H9 (cell line): Measurements from ENCODE around the gene METTL23. TPM values are rescaled to one million over a fixed set of nuclear protein-coding genes. Genes with fewer than 3 reads are reported as not detected.
A peak's percentile ranks its signal among the peaks of the same experiment; 100 is the strongest.

ENCODE experiments used
- DNase-seq: peaks from one replicate; pipeline ENCODE4 v3.0.0-alpha.2; 2017
- H2AFZ ChIP-seq: one replicate; pipeline ENCODE4 v1.6.1; 2013; ENCODE audit warnings: mild to moderate bottlenecking, low read length, control low read depth, moderate library complexity
- H2AK5ac ChIP-seq: 2 replicates; pipeline ENCODE4 v1.6.1; 2013; ENCODE audit warnings: low read length, control low read depth, mixed read lengths; ENCODE audit not compliant: insufficient read length
- H2BK120ac ChIP-seq: one replicate; pipeline ENCODE4 v1.6.1; 2013; ENCODE audit warnings: low read depth, mild to moderate bottlenecking, low read length, control low read depth, inconsistent platforms; ENCODE audit not compliant: poor library complexity, severe bottlenecking
- H2BK12ac ChIP-seq: 2 replicates; pipeline ENCODE4 v1.6.1; 2013; ENCODE audit warnings: low read length, control low read depth, mixed read lengths, low read depth; ENCODE audit not compliant: insufficient read length
- H2BK15ac ChIP-seq: 2 replicates; pipeline ENCODE4 v1.6.1; 2013; ENCODE audit warnings: low read depth, low read length, control low read depth
- H2BK20ac ChIP-seq: one replicate; pipeline ENCODE4 v1.6.1; 2013; ENCODE audit warnings: low read depth, mild to moderate bottlenecking, low read length, control low read depth, inconsistent platforms; ENCODE audit not compliant: poor library complexity, severe bottlenecking
- H2BK5ac ChIP-seq: 2 replicates; pipeline ENCODE4 v1.6.1; 2013; ENCODE audit warnings: low read length, control low read depth, mixed read lengths; ENCODE audit not compliant: insufficient read length
- H3K14ac ChIP-seq: 2 replicates; pipeline ENCODE4 v1.6.1; 2013; ENCODE audit warnings: low read length, control low read depth; ENCODE audit not compliant: insufficient read depth
- H3K18ac ChIP-seq: 2 replicates; pipeline ENCODE4 v1.6.1; 2013; ENCODE audit warnings: low read depth, mild to moderate bottlenecking, mixed read lengths, low read length, control low read depth; ENCODE audit not compliant: insufficient read length
- H3K23ac ChIP-seq: 2 replicates; pipeline ENCODE4 v1.6.1; 2013; ENCODE audit warnings: low read length, control low read depth, mixed read lengths, low read depth; ENCODE audit not compliant: insufficient read length
- H3K23me2 ChIP-seq: 2 replicates; pipeline ENCODE4 v1.6.1; 2013; ENCODE audit warnings: low read depth, mild to moderate bottlenecking, mixed read lengths, low read length, control low read depth; ENCODE audit not compliant: insufficient read length, poor library complexity, severe bottlenecking
- H3K27ac ChIP-seq: 2 replicates; pipeline ENCODE4 v1.5.1; 2013; ENCODE audit warnings: low read length, control low read depth, mixed read lengths, low read depth; ENCODE audit not compliant: insufficient read length
- H3K27me3 ChIP-seq: 2 replicates; pipeline ENCODE4 v1.6.1; 2013; ENCODE audit warnings: low read length, control low read depth, inconsistent platforms; ENCODE audit not compliant: insufficient read depth
- H3K4ac ChIP-seq: 2 replicates; pipeline ENCODE4 v1.6.1; 2013; ENCODE audit warnings: low read depth, mild to moderate bottlenecking, control low read depth, inconsistent platforms, low read length, moderate library complexity
- H3K4me1 ChIP-seq: 2 replicates; pipeline ENCODE4 v1.6.1; 2013; ENCODE audit warnings: low read length, control low read depth, inconsistent platforms; ENCODE audit not compliant: insufficient read depth
- H3K4me2 ChIP-seq: 2 replicates; pipeline ENCODE4 v1.6.1; 2013; ENCODE audit warnings: low read length, control low read depth, mixed read lengths; ENCODE audit not compliant: insufficient read length, insufficient read depth
- H3K56ac ChIP-seq: 2 replicates; pipeline ENCODE4 v1.6.1; 2013; ENCODE audit warnings: low read depth, mild to moderate bottlenecking, mixed read lengths, low read length, control low read depth; ENCODE audit not compliant: insufficient read length
- H3K79me1 ChIP-seq: 2 replicates; pipeline ENCODE4 v1.6.1; 2013; ENCODE audit warnings: low read depth, mild to moderate bottlenecking, moderate library complexity, low read length, control low read depth, inconsistent platforms; ENCODE audit not compliant: insufficient read depth, poor library complexity, severe bottlenecking
- H3K79me2 ChIP-seq: 2 replicates; pipeline ENCODE4 v1.6.1; 2013; ENCODE audit warnings: low read length, control low read depth, inconsistent platforms; ENCODE audit not compliant: insufficient read depth
- H3K9ac ChIP-seq: 2 replicates; pipeline ENCODE4 v1.6.1; 2013; ENCODE audit warnings: low read length, control low read depth, mixed read lengths; ENCODE audit not compliant: insufficient read length; ENCODE audit errors: extremely low read depth
- H3K9me3 ChIP-seq: one replicate; pipeline ENCODE4 v1.6.1; 2013; ENCODE audit warnings: low read depth, low read length, inconsistent platforms; ENCODE audit not compliant: control insufficient read depth
- H3T11ph ChIP-seq: one replicate; pipeline ENCODE4 v1.6.1; 2013; ENCODE audit warnings: mild to moderate bottlenecking, low read length, control low read depth, inconsistent platforms
- H4K20me1 ChIP-seq: one replicate; pipeline ENCODE4 v1.6.1; 2013; ENCODE audit not compliant: control insufficient read depth, insufficient read length, insufficient read depth
- H4K5ac ChIP-seq: 2 replicates; pipeline ENCODE4 v1.6.1; 2013; ENCODE audit warnings: low read depth, mild to moderate bottlenecking, mixed read lengths, low read length, control low read depth; ENCODE audit not compliant: insufficient read length
- H4K8ac ChIP-seq: replicated peaks from 2 replicates; pipeline ENCODE4 v1.6.1; 2013; ENCODE audit warnings: low read length, control low read depth, mixed read lengths, low read depth; ENCODE audit not compliant: insufficient read length
- H4K91ac ChIP-seq: 2 replicates; pipeline ENCODE4 v1.6.1; 2013; ENCODE audit warnings: low read depth, mild to moderate bottlenecking, moderate library complexity, mixed read lengths, low read length, control low read depth; ENCODE audit not compliant: insufficient read length
- H3K27ac Mint-ChIP-seq, 3 experiments: 2 replicates in 2 of 3; 3 replicates in 1 of 3; pipeline ENCODE4 v1.8.0; 2020 to 2021; ENCODE audit warnings: mixed read lengths in 3 of 3, mild to moderate bottlenecking in 1 of 3, moderate library complexity in 1 of 3
- H3K27me3 Mint-ChIP-seq: 2 replicates; pipeline ENCODE4 v1.8.0; 2021; ENCODE audit warnings: low read depth, mild to moderate bottlenecking, moderate library complexity, mixed read lengths
- H3K36me3 Mint-ChIP-seq, 3 experiments: 2 replicates in 2 of 3; 3 replicates in 1 of 3; pipeline ENCODE4 v1.8.0; 2020 to 2021; ENCODE audit warnings: low read depth in 3 of 3, mixed read lengths in 3 of 3; ENCODE audit not compliant: insufficient read depth in 1 of 3
- H3K4me1 Mint-ChIP-seq, 2 experiments: 2 replicates each; pipeline ENCODE4 v1.8.0; 2020; ENCODE audit warnings: mixed read lengths in 2 of 2
- H3K4me3 Mint-ChIP-seq, 2 experiments: 2 replicates in 1 of 2; 3 replicates in 1 of 2; pipeline ENCODE4 v1.8.0; 2020 to 2021; ENCODE audit warnings: mild to moderate bottlenecking in 2 of 2, mixed read lengths in 2 of 2, moderate library complexity in 1 of 2
- H3K9me3 Mint-ChIP-seq, 2 experiments: 2 replicates in 1 of 2; 3 replicates in 1 of 2; pipeline ENCODE4 v1.8.0; 2020; ENCODE audit warnings: mild to moderate bottlenecking in 2 of 2, mixed read lengths in 2 of 2, moderate library complexity in 1 of 2
- WGBS: extraction: QIAGEN DNeasy Blood & Tissue Kit; methylation state at CpG from one replicate; pipeline ENCODE4 v1.1.7; 2013; ENCODE audit warnings: missing lambda C conversion rate, low lambda C conversion rate, mixed read lengths; ENCODE audit not compliant: insufficient read length; ENCODE audit errors: extremely low coverage; 5-methylcytosine and 5-hydroxymethylcytosine counted together
- total RNA-seq: library from RNA; stranded (reverse); gene quantifications from 2 replicates; pipeline ENCODE4 v1.2.1, GENCODE V29; 2021
- TF ChIP-seq, protein P1 (sequence below): fragments of 200-600 bp; sonication (generic); conservative IDR thresholded peaks from 3 replicates; pipeline ENCODE4 v1.8.0; 2021; ENCODE audit warnings: antibody characterized with exemption, mild to moderate bottlenecking

METTL23 gene
- total RNA-seq, 1 experiment from 2014 or later = 29.9 TPM

DNA sequence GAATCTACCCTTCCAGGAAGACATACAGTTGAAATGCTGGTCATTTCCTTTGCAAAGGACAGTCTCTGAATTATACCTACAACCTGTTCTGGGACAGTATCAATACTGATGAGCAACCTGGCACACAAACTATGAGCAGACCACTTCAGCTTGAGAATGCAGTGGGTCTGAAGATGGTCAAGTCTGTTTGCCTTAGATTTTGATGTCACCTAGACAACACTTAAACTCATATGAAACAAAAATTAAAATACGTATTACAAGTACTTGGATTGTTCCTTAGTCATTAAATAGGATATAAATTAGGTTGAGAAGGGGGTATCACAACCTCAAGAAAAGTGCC lies 6.9 kb downstream of the METTL23 start:
- H3K27me3 Mint-ChIP-seq = peaks cover 2% of the 10 kb centered on the region
- Histone ChIP-seq H4K91ac (no peak overlapping the region), H2BK20ac (no peak overlapping the region), H2BK5ac (no peak overlapping the region), H2BK15ac (no peak overlapping the region), H3K9ac (no peak overlapping the region), H3K23me2 (no peaks in the 10 kb centered on the region), H3K9me3 (no peaks in the 10 kb centered on the region), H2AFZ (no peak overlapping the region), H3K27me3 (no peaks in the 10 kb centered on the region), H4K8ac (no peak overlapping the region), H2BK120ac (no peak overlapping the region), H3K56ac (no peak overlapping the region), H4K5ac (no peak overlapping the region), H3K27ac (no peak overlapping the region), H3T11ph (no peak overlapping the region), H3K79me2 (peaks cover 19% of the 10 kb centered on the region; the same call in 1 of the 2 replicates), H3K4me1 (no peaks in the 10 kb centered on the region), H3K23ac (no peak overlapping the region), H3K14ac (no peak overlapping the region), H3K18ac (no peak overlapping the region), H2AK5ac (no peak overlapping the region), H3K4me2 (peak overlapping the region; percentile 71), H3K79me1 (no peaks in the 10 kb centered on the region), H3K4ac (no peak overlapping the region), H4K20me1 (no peaks in the 10 kb centered on the region), H2BK12ac (no peak overlapping the region)
- peaks cover 3 to 7% of the 10 kb centered on the region in 2 experiments; a peak in 2 of 5 replicates for H3K9me3 Mint-ChIP-seq
- TF ChIP-seq, protein P1, sequence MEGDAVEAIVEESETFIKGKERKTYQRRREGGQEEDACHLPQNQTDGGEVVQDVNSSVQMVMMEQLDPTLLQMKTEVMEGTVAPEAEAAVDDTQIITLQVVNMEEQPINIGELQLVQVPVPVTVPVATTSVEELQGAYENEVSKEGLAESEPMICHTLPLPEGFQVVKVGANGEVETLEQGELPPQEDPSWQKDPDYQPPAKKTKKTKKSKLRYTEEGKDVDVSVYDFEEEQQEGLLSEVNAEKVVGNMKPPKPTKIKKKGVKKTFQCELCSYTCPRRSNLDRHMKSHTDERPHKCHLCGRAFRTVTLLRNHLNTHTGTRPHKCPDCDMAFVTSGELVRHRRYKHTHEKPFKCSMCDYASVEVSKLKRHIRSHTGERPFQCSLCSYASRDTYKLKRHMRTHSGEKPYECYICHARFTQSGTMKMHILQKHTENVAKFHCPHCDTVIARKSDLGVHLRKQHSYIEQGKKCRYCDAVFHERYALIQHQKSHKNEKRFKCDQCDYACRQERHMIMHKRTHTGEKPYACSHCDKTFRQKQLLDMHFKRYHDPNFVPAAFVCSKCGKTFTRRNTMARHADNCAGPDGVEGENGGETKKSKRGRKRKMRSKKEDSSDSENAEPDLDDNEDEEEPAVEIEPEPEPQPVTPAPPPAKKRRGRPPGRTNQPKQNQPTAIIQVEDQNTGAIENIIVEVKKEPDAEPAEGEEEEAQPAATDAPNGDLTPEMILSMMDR = no peak
- DNase-seq = no peak
- no CpG with 5 or more reads among the region's 1 CpG for WGBS
- H3K4me1 Mint-ChIP-seq = peaks cover 23 to 27% of the 10 kb centered on the region in 2 experiments
- peak overlapping the region in 1 of 3 experiments; percentile 90; a peak in 1 of 7 replicates for H3K27ac Mint-ChIP-seq
- H3K4me3 Mint-ChIP-seq = peak overlapping the region; percentile 99 to 100
- peaks cover 39 to 66% (median 45%) of the 10 kb centered on the region in 3 experiments for H3K36me3 Mint-ChIP-seq
